GM19467 (cell line): ENCODE results near the gene MICA.
"Not testable (repeated sequence)": the region's sequence is repeated elsewhere in the genome, so short reads cannot be mapped to it uniquely, and the experiment has no call there.

ENCODE experiments used
- ATAC-seq: cut with Tn5 transposase; IDR thresholded peaks from one replicate; pipeline ENCODE4 v1.9.1; 2021; ENCODE audit warnings: mild to moderate bottlenecking, moderate library complexity; ENCODE audit not compliant: unreplicated experiment

MICA gene

DNA sequence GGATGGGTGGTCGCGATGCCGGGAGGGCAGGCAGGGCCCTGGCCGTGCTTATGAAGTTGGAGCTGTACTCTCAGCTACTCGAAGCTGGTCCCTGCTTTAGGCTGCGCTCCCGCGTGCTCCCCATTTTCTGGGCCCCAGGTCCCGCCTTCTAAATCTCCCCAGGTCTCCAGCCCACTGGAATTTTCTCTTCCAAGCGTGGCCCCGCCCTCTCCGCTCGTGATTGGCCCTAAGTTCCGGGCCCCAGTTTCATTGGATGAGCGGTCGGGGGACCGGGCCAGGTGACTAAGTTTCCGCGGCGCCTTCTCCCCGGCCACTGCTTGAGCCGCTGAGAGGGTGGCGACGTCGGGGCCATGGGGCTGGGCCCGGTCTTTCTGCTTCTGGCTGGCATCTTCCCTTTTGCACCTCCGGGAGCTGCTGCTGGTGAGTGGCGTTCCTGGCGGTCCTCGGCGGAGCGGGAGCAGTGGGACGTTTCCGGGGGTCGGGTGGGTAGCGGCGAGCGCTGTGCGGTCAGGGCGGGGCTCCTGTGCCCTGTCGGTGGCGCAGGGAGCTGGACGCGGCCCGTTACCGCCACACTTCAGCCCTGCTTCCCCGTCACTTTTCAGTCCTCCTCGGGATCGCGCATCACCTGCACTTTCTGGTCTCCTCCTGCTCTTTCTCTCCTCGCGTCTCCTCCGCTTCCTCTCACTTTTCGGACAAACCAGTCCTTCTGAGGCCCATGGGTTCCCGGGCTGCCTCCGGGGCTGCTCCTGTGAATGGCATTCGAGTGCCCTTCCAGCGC lies at the start of gene MICA:
Gene MICA, plus strand, starts transcription at position 313 of the 778 bp plus-strand sequence. Its CDS starts 38 bp downstream, at position 351.
- ATAC-seq = peak; percentile 43

DNA sequence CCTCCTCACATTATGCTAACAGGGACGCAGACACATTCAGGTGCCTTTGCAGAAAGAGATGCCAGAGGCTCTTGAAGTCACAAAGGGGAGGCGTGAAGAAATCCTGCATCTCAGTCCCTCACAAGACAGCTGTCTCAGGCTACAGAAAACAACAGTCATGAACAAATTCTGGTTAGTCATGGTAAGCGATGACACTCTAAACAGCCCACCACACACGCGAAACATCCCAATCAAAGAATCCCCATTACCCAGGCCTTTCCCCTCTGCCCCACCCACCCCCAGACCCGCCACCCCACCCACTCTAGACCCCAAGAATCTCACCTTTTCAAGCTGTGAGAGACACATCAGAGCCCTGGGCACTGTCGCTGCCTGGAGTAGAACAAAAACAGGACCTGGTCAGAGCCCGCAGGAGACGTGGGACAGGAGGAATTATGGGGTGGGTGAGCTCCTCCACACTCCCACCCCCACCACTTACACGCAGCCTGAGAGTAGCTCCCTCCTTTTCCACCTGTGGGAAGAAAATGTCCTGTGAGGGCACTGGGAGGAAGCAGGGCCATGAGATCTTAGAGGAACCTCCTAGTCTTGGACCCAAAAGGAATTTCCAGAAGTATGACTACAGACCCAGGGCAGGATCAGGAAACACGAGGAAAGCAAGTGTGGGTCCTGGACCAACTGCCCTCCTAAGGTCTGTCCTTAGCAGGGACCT lies 49.1 kb upstream of the MICA start:
- ATAC-seq = no peak

- no peak for ATAC-seq
Observed at GRCh38 chr6:31354864-31355582, 48.4 kb upstream of the MICA start.

GRCh38 chr6:31355583-31355948 lies 47.8 kb upstream of the MICA start:
- no peak for ATAC-seq

GRCh38 chr6:31356216-31356945 lies 47.0 kb upstream of the MICA start:
- no peak for ATAC-seq

DNA sequence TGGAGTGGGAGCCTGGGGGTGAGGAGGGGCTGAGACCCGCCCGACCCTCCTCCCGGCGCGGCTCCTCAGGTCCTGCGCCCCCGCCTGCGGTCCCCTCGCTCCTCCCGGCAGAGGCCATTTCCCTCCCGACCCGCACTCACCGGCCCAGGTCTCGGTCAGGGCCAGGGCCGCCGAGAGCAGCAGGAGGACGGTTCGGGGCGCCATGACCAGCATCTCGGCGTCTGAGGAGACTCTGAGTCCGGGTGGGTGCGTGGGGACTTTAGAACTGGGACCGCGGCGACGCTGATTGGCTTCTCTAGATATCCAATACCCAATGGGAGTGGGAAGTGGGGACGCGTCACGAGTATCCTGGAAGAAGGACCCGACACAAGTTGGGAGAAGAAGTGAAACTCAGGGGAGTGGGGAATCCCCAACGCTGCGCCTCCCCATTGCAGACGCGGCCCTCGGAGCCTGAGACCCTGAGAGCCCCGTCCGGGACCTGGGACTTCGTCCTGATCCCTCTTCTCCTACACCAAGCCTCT lies 46.4 kb upstream of the MICA start, which contains the start of gene HLA-B:
Gene HLA-B, minus strand, starts transcription at position 234 of the 521 bp plus-strand sequence. Its CDS starts 21 bp downstream, at position 213.
- peak; percentile 84 for ATAC-seq

- ATAC-seq = no peak
Observed at GRCh38 chr6:31357886-31358285, 45.5 kb upstream of the MICA start.

- no peak for ATAC-seq
Observed at GRCh38 chr6:31358302-31358701, 45.1 kb upstream of the MICA start.

DNA sequence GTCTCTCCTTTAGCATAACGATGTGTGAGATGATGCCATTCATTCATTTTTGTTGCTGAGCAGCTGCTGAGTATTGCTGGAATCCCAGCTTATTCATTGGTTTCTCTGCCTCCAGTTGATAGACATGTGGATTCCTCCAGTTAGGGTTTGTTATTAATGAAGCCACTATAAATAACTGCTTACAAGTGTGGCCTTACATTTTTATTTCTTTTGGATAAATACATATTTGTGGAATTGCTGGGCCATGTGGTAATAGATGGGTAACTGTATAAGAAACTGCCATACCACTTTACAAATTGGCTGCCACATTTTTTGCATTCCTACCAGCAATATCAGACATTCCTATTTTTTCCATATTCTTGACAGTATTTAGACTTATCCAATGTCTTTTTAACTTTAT lies 43.8 kb upstream of the MICA start:
- no peak for ATAC-seq

- no peak for ATAC-seq
Observed at GRCh38 chr6:31362751-31363150, 40.6 kb upstream of the MICA start.

GRCh38 chr6:31363811-31364210 lies 39.6 kb upstream of the MICA start:
- ATAC-seq = no peak

DNA sequence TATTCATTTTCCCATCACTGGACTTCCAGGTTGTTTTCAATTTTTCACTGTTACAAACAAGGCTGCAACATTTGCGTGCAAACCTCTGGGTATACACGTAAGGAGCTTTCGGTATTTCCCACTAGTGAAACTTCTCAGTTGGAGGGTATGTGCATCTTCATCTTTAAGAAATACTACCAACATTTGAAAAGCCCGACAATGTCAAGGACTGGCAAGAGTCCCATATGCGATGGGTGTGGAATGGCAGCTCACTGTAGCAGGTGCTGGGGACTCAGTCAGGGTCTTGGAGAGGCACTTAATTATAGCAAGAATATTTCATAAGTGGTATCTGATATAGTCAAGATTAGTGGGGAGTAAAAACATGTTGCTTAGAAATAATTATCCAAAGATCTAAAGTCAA lies 37.5 kb upstream of the MICA start:
- ATAC-seq = no peak

- no peak for ATAC-seq
Observed at GRCh38 chr6:31366693-31367470, 36.5 kb upstream of the MICA start.

- ATAC-seq = no peak
Observed at GRCh38 chr6:31368461-31368860, 34.9 kb upstream of the MICA start.

- not testable (repeated sequence) for ATAC-seq
Observed at GRCh38 chr6:31374118-31374517, 29.3 kb upstream of the MICA start.

- no peak for ATAC-seq
Observed at GRCh38 chr6:31375699-31376098, 27.7 kb upstream of the MICA start.

DNA sequence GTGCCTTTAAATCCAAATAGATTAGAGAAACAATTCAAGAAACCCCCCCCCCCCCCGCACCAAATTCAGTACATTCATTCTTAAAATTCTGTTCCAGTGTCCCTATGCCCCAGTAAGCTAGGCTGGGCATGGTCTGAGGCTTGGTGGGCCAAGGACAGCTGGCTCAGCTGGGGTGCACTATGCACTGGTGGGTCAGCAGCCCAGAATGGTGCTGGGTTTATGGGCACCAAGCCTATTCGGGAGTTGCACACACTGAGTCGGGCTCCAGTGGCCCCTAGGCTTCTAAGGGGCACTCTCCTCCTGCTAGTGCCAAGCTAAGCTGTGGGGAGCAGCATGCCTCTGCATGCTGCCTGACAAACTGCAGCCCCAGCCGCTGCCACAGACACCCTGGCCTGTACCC lies 26.4 kb upstream of the MICA start:
- ATAC-seq = no peak

- ATAC-seq = no peak
Observed at GRCh38 chr6:31378062-31378720, 25.2 kb upstream of the MICA start.

GRCh38 chr6:31378721-31379103 lies 24.7 kb upstream of the MICA start:
- no peak for ATAC-seq
